Stimulated activated CD4-positive, alpha-beta T cell treated with anti-CD3 and anti-CD28 coated beads, Interleukin-4, amount 100 ng/mL, for 4 hours (primary cell): Measurements from ENCODE around the gene PTAR1.
A peak's percentile ranks its signal among the peaks of the same experiment; 100 is the strongest.

ENCODE experiments used
- DNase-seq, 2 experiments: peaks; one replicate each; pipeline ENCODE4 v3.0.0-alpha.2; 2020

The PTAR1 gene

GRCh38 chr9:69673311-69673640 lies 86.5 kb downstream of the PTAR1 start:
- DNase-seq = no peak

GRCh38 chr9:69672596-69673310 lies 87.1 kb downstream of the PTAR1 start:
- DNase-seq = peak; percentile 58 to 68

GRCh38 chr9:69671879-69672595 lies 87.8 kb downstream of the PTAR1 start, which contains the start of gene APBA1:
TSS of gene APBA1 (minus strand) at chr9:69672371.
- peak; percentile 56 to 62 for DNase-seq

GRCh38 chr9:69671311-69671878 lies 88.4 kb downstream of the PTAR1 start:
- no peak for DNase-seq

- DNase-seq = no peak
Measured at GRCh38 chr9:69667306-69667705, 92.5 kb downstream of the PTAR1 start.

- DNase-seq = no peak
Measured at GRCh38 chr9:69660304-69660703, 99.5 kb downstream of the PTAR1 start.
